Measurements from ENCODE around the gene C5.

GRCh38 chr9:121026260-121026691, 23.8 kb downstream of the C5 start:
- TF ChIP-seq POLR2A (IDR thresholded peaks at IDR 0.05), result no peak
- TF ChIP-seq, protein P1, sequence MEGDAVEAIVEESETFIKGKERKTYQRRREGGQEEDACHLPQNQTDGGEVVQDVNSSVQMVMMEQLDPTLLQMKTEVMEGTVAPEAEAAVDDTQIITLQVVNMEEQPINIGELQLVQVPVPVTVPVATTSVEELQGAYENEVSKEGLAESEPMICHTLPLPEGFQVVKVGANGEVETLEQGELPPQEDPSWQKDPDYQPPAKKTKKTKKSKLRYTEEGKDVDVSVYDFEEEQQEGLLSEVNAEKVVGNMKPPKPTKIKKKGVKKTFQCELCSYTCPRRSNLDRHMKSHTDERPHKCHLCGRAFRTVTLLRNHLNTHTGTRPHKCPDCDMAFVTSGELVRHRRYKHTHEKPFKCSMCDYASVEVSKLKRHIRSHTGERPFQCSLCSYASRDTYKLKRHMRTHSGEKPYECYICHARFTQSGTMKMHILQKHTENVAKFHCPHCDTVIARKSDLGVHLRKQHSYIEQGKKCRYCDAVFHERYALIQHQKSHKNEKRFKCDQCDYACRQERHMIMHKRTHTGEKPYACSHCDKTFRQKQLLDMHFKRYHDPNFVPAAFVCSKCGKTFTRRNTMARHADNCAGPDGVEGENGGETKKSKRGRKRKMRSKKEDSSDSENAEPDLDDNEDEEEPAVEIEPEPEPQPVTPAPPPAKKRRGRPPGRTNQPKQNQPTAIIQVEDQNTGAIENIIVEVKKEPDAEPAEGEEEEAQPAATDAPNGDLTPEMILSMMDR (IDR thresholded peaks at IDR 0.05), result no peak

All from vagina (tissue), 2 donors.